Activated CD8-positive, alpha-beta memory T cell treated with anti-CD3 and anti-CD28 coated beads, Interleukin-2, amount 10 ng/mL, durations not matched to agents 7 days and 5 days (primary cell): ENCODE data around the gene VPS33A. TPM values are rescaled to one million over a fixed set of nuclear protein-coding genes. Genes with fewer than 3 reads are reported as not detected.
"Not testable (repeated sequence)": the region's sequence is repeated elsewhere in the genome, so short reads cannot be mapped to it uniquely, and the experiment has no call there.

ENCODE experiments used
- ATAC-seq: fragments of 150-1000 bp; cut with Tn5 transposase; one replicate; pipeline ENCODE4 v1.10.0; 2021; ENCODE audit warnings: moderate library complexity
- CTCF ChIA-PET: fragments of 350-600 bp; sonication (Branson Sonifier 250); formaldehyde crosslinking; loops from one replicate; lab custom pipeline; 2021; ENCODE audit warnings: antibody characterized with exemption; lab: Charles Lee
- DNase-seq: peaks from one replicate; pipeline ENCODE4 v3.0.0-alpha.2; 2020
- H3K27ac Mint-ChIP-seq: one replicate; pipeline ENCODE4 v1.8.0; 2021; ENCODE audit warnings: mild to moderate bottlenecking, mixed read lengths
- H3K27me3 Mint-ChIP-seq: one replicate; pipeline ENCODE4 v1.8.0; 2021; ENCODE audit warnings: mixed read lengths
- H3K36me3 Mint-ChIP-seq: one replicate; pipeline ENCODE4 v1.8.0; 2021; ENCODE audit warnings: mild to moderate bottlenecking, mixed read lengths
- H3K4me1 Mint-ChIP-seq: one replicate; pipeline ENCODE4 v1.8.0; 2021; ENCODE audit warnings: mixed read lengths
- H3K4me3 Mint-ChIP-seq: one replicate; pipeline ENCODE4 v1.8.0; 2021; ENCODE audit warnings: mild to moderate bottlenecking, moderate library complexity, mixed read lengths
- H3K9me3 Mint-ChIP-seq: one replicate; pipeline ENCODE4 v1.8.0; 2022; ENCODE audit warnings: low read depth, mixed read lengths
- total RNA-seq, 2 experiments: library from RNA; stranded (reverse); gene quantifications; one replicate each; pipeline ENCODE4 v1.2.3, GENCODE V29; 2021

The VPS33A gene
- total RNA-seq, 2 experiments from 2014 or later: 26.2 to 37.3 TPM

DNA sequence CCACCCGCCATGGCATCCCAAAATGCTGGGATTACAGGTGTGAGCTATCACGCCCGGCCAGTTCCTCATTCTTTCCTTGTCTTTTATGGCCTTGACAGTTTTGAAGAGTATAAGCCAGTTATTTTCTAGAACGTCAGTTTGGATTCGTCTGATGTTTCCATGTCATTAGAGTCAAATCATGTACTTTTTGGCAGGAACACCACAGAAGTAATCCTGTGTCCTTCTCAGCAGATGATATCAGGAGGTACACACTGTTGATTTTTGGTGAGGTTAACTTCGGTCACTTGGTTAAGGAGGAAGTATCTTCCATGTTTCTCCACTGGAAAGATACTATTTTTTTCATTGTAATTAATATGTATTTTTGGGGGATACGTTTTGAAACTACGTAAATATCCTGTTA lies 25.1 kb upstream of the VPS33A start:
- H3K4me3 Mint-ChIP-seq: no peak overlapping the region
- H3K4me1 Mint-ChIP-seq: peaks cover 19% of the 10 kb centered on the region
- CTCF ChIA-PET: no interaction called here
- H3K27ac Mint-ChIP-seq: no peak overlapping the region
- no peaks in the 10 kb centered on the region for H3K27me3 Mint-ChIP-seq
- peaks cover 22% of the 10 kb centered on the region for H3K36me3 Mint-ChIP-seq
- H3K9me3 Mint-ChIP-seq: no peaks in the 10 kb centered on the region
- no peak for DNase-seq
- no peak for ATAC-seq

DNA sequence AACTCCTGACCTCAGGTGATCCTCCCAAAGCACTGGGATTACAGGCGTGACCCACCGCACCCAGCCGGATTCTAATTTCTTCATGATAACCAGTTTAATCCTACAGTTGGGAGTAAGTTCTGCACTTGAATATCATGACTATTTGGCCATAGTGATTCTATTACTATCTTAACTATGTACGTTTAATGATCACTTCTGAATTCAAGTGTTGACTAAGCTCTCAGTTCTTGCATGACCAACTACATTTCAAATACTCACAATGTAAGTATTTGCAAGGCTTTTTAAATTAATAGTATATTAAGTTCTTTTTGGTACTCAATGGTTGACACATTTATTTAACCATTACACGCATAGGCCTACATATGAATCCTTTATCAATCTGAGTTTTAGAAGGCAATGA lies 17.4 kb upstream of the VPS33A start:
- H3K27ac Mint-ChIP-seq: no peak overlapping the region
- no peaks in the 10 kb centered on the region for H3K27me3 Mint-ChIP-seq
- DNase-seq (no peak), ATAC-seq (no peak)
- CTCF ChIA-PET: no interaction called here
- no peaks in the 10 kb centered on the region for H3K9me3 Mint-ChIP-seq
- no peak overlapping the region for H3K4me3 Mint-ChIP-seq
- peaks cover 11% of the 10 kb centered on the region for H3K4me1 Mint-ChIP-seq
- H3K36me3 Mint-ChIP-seq: peaks cover 11% of the 10 kb centered on the region

DNA sequence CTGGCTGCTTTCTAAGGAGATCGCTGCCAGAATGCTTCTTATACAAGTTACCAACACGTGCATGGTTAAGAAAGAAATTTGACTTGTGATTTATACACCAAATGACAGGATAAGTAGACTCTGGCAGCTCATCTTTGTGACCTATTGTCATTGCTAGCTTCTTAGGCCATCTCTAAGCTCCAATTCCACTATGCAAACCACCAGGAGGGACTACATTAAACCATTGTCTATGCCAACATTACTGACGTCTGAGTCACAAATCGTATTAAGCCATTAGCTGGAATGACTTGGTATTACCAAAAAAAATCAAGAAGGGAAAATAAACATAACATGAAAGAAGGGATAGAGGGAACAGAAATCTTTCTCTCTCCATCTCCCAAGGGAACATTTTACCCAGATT lies 15.8 kb upstream of the VPS33A start:
- H3K9me3 Mint-ChIP-seq: no peaks in the 10 kb centered on the region
- no peak for ATAC-seq
- H3K36me3 Mint-ChIP-seq: peaks cover 9% of the 10 kb centered on the region
- DNase-seq: no peak
- H3K27ac Mint-ChIP-seq: no peak overlapping the region
- H3K4me3 Mint-ChIP-seq: no peak overlapping the region
- CTCF ChIA-PET: interaction anchor here (1.0 to 1.3 kb wide), 3 partner anchors 38 to 121 kb away, joined by 4 to 5 read pairs (median 4); no protein-coding TSS in a partner anchor
- H3K4me1 Mint-ChIP-seq: no peaks in the 10 kb centered on the region
- no peaks in the 10 kb centered on the region for H3K27me3 Mint-ChIP-seq

DNA sequence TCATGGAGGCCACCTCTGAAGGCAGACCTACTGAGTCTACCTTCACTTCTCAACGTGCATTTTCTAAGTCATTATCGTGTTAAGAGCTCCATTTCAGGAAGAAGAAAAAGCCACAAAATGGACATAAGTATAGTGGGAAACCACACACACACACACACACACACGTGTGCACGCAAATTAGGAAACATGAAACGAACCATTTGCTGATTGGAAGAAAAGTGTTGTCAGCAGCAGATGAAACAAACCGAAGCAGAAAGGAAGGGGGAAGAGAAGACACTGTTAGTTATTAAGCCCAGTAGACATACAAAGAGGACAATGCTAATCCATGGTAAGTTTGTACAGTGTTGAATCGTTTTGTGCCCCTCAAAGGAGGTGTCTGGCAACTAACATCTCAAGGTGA lies 9.9 kb upstream of the VPS33A start:
- no peak for ATAC-seq
- Mint-ChIP-seq H3K27ac (no peak overlapping the region), H3K9me3 (no peaks in the 10 kb centered on the region), H3K36me3 (peaks cover 12% of the 10 kb centered on the region), H3K27me3 (no peaks in the 10 kb centered on the region), H3K4me3 (no peak overlapping the region), H3K4me1 (no peaks in the 10 kb centered on the region)
- DNase-seq: no peak
- CTCF ChIA-PET: no interaction called here

DNA sequence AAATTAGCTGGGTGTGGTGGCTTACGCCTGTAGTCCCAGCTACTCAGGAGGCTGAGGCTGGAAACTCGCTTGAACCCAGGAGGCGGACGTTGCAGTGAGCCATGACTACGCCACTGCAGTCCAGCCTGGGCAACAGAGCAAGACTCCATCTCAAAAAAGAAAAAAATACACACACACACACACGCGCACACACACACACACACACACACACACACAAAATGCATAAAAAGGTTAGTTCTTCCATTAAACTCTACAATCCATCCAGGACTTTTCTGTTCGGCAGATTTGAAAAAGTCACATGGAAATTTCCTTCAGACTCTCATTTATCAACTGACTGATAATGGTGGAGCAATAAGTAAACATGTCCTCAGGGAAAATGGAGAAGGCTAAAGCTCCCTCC lies 9.2 kb upstream of the VPS33A start:
- Mint-ChIP-seq H3K4me3 (no peak overlapping the region), H3K27me3 (no peaks in the 10 kb centered on the region), H3K27ac (no peak overlapping the region), H3K4me1 (no peaks in the 10 kb centered on the region), H3K9me3 (no peaks in the 10 kb centered on the region), H3K36me3 (peaks cover 12% of the 10 kb centered on the region)
- no peak for ATAC-seq
- DNase-seq: no peak
- CTCF ChIA-PET: no interaction called here

DNA sequence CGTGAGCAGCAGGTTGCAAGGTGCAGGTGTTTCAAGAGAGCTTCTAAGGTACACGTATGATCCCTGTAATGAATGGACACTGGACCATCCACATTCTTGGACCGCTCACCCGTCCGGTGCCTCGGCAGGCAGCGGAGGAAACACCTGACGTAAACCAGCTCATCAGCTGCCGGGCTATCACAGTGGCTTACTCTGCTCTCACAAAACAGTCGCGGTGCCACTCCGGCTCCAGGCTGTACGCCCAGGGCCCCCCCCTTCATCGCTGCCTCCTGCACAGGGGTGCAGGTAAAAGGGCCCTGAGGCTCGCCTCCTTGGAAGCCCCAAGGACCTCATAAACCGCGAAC lies 436 bp downstream of the VPS33A start:
- H3K4me1 Mint-ChIP-seq: peaks cover 25% of the 10 kb centered on the region
- H3K9me3 Mint-ChIP-seq: no peaks in the 10 kb centered on the region
- peaks cover 13% of the 10 kb centered on the region for H3K36me3 Mint-ChIP-seq
- CTCF ChIA-PET: interaction anchor here (1.2 to 3.3 kb wide), 3 partner anchors 21 to 38 kb away, joined by 7 to 34 read pairs (median 8); partner anchors contain the start of gene DIABLO
- ATAC-seq (peak; percentile 46), DNase-seq (no peak)
- H3K27ac Mint-ChIP-seq: peak overlapping the region; percentile 99
- peak overlapping the region; percentile 96 for H3K4me3 Mint-ChIP-seq
- peaks cover 4% of the 10 kb centered on the region for H3K27me3 Mint-ChIP-seq

DNA sequence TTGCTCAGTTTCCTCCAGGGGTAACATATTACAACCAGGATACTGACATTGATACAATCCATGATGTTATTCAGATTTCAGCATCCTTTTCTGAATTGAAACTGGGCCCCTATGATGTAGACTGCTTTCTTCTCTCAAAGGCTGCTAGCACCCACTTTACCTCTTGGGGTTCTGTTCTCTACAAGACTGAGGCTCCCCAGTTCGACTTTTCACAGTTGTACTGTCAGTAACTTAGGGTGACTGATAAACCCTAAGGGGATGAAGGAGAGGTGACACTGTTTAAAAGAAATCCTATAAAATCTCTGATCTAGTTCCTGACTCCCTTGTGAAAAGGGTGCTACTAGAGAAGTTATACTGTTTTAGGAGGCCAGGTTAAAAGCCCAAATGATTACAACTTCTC lies 818 bp downstream of the VPS33A start:
- no peaks in the 10 kb centered on the region for H3K9me3 Mint-ChIP-seq
- peaks cover 16% of the 10 kb centered on the region for H3K36me3 Mint-ChIP-seq
- H3K4me3 Mint-ChIP-seq: peak overlapping the region; percentile 96
- H3K27me3 Mint-ChIP-seq: peaks cover 4% of the 10 kb centered on the region
- CTCF ChIA-PET: interaction anchor here (0.6 to 3.3 kb wide), 3 partner anchors 21 to 1321 kb away, joined by 3 to 34 read pairs (median 7); partner anchors contain the start of gene DIABLO
- H3K4me1 Mint-ChIP-seq: peaks cover 25% of the 10 kb centered on the region
- ATAC-seq: no peak
- DNase-seq: no peak
- H3K27ac Mint-ChIP-seq: peak overlapping the region; percentile 99

DNA sequence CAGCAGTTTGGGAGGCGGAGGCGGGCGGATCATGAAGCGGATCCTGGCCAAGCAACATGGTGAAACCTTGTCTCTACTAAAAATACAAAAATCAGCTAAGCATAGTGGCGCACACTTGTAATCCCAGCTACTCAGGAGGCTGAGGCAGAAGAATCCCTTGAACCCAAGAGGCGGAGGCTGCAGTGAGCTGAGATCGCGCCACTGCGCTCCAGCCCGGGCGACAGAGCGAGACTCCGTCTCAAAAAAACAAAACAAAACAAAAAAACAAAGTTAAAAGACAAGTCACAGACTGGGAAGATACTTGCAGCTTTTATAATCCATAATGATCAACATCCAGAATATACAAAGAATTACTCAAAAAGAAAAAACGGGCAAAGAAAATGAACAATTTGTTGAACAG lies 5.6 kb downstream of the VPS33A start:
- not testable (repeated sequence) for ATAC-seq, DNase-seq, H3K27me3 Mint-ChIP-seq, H3K27ac Mint-ChIP-seq, H3K9me3 Mint-ChIP-seq, H3K4me3 Mint-ChIP-seq
- H3K36me3 Mint-ChIP-seq: peaks cover 37% of the 10 kb centered on the region
- CTCF ChIA-PET: interaction anchor here (1.8 to 2.5 kb wide), 2 partner anchors 15 to 49 kb away, joined by 4 to 13 read pairs; no protein-coding TSS in a partner anchor
- H3K4me1 Mint-ChIP-seq: peaks cover 14% of the 10 kb centered on the region

DNA sequence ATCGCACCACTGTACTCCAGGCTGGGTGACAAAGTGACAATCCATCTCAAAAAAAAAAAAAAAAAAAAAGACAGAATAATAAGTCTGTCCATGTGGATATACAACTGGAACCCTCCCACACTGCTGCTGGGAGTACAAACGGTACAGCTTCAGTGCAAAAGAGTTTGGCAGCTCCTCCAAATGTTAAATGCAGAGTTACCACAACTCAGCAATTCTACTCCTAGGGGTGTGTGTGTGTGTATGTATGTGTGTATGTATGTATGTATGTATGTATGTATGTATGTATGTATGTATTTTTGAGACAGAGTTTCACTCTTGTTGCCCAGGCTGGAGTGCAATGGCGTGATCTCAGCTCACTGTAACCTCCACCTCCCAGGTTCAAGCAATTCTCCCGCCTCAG lies 7.4 kb downstream of the VPS33A start:
- not testable (repeated sequence) for H3K4me1 Mint-ChIP-seq, H3K4me3 Mint-ChIP-seq, H3K9me3 Mint-ChIP-seq, H3K27ac Mint-ChIP-seq, DNase-seq, ATAC-seq, H3K27me3 Mint-ChIP-seq
- H3K36me3 Mint-ChIP-seq: peaks cover 39% of the 10 kb centered on the region
- CTCF ChIA-PET: interaction anchor here (0.7 to 2.5 kb wide), 2 partner anchors 13 to 15 kb away, joined by 3 to 13 read pairs; no protein-coding TSS in a partner anchor

DNA sequence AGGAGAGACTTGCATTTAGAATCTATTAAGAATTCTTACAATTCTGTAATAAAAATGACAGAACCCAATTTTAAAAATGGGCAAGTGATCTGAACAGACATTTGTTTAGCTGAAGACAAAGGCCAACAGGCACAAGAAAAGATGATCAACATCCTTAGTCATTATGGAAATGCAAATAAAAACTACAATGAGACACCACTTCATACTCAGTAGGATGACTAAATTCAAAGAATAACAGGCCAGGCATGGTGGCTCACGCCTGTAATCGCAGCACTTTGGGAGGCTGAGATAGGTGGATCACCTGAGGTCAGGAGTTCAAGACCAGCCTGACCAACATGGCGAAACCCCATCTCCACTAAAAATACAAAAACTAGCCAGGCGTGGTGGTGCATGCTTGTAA lies 7.8 kb downstream of the VPS33A start:
- H3K4me1 Mint-ChIP-seq, H3K4me3 Mint-ChIP-seq, CTCF ChIA-PET, ATAC-seq, H3K9me3 Mint-ChIP-seq, H3K27ac Mint-ChIP-seq, H3K27me3 Mint-ChIP-seq, DNase-seq: not testable (repeated sequence)
- H3K36me3 Mint-ChIP-seq: peaks cover 36% of the 10 kb centered on the region

DNA sequence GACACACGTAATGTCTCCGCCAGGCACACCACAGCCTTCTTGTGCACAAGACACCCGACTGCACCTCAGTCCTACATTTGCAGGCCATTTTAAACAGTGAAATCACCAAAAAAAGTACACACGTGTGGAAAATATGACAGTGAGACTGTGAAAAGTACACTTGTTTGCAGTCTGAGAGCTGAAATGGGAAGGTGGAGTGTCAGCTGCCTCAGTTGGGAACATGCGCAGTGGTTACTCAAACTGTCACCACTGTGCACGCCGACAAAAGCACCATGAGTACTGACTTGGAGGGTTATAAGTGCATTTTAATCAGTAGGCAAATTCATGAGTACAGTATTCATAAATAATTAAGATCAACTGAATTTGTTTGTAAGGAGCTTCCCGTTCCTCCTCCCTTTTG lies 15.8 kb downstream of the VPS33A start:
- Mint-ChIP-seq H3K27me3 (no peaks in the 10 kb centered on the region), H3K4me1 (peaks cover 9% of the 10 kb centered on the region), H3K4me3 (no peak overlapping the region), H3K27ac (no peak overlapping the region), H3K36me3 (peaks cover 14% of the 10 kb centered on the region), H3K9me3 (no peaks in the 10 kb centered on the region)
- CTCF ChIA-PET: no interaction called here
- ATAC-seq (no peak), DNase-seq (no peak)

DNA sequence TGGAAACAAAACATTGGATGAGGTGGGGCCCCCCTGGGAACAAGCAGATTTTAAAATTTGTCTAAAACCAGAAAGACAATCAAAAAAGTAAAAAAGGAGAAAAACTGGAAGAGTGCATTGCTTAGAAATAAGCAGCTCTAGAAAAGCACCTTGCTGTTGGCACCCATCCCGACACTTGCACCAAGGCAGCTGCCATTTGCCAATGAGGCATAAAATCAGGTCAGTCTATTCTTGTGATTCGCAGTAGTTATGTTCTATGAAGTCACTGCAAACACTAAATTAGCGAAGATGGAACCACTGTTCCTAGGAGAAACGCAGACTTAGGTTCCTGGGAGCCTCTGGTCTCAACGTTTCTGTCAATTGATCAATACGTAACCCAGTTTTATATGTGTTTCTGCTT lies 16.2 kb downstream of the VPS33A start:
- DNase-seq (no peak), ATAC-seq (no peak)
- no peak overlapping the region for H3K27ac Mint-ChIP-seq
- peaks cover 14% of the 10 kb centered on the region for H3K36me3 Mint-ChIP-seq
- H3K4me1 Mint-ChIP-seq: peaks cover 11% of the 10 kb centered on the region
- H3K27me3 Mint-ChIP-seq: no peaks in the 10 kb centered on the region
- H3K9me3 Mint-ChIP-seq: no peaks in the 10 kb centered on the region
- CTCF ChIA-PET: no interaction called here
- no peak overlapping the region for H3K4me3 Mint-ChIP-seq

DNA sequence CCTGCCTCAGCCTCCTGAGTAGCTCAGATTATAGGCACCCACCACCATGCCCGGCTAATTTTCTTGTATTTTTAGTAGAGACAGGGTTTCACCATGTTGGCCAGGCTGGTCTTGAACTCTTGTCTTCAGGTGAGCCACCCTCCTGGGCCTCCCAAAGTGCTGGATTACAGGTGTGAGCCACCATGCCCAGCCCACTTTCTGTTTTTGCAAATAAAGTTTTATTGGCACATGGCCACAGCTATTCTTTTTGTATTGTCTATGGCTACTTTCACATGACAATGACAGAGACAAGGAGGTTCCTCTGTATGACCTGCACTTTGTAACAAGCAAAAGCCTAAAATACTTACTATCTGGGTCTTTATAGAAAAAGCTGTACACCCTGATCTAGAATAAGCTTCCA lies 20.7 kb downstream of the VPS33A start:
- Mint-ChIP-seq H3K27ac (peak overlapping the region; percentile 97), H3K9me3 (no peaks in the 10 kb centered on the region), H3K36me3 (peaks cover 15% of the 10 kb centered on the region), H3K4me1 (peaks cover 37% of the 10 kb centered on the region), H3K27me3 (no peaks in the 10 kb centered on the region), H3K4me3 (peak overlapping the region; percentile 84)
- CTCF ChIA-PET: interaction anchor here (0.7 to 3.9 kb wide), 12 partner anchors 13 to 1404 kb away, joined by 3 to 33 read pairs (median 3); partner anchors contain the start of gene DIABLO
- ATAC-seq: no peak
- DNase-seq: no peak

DNA sequence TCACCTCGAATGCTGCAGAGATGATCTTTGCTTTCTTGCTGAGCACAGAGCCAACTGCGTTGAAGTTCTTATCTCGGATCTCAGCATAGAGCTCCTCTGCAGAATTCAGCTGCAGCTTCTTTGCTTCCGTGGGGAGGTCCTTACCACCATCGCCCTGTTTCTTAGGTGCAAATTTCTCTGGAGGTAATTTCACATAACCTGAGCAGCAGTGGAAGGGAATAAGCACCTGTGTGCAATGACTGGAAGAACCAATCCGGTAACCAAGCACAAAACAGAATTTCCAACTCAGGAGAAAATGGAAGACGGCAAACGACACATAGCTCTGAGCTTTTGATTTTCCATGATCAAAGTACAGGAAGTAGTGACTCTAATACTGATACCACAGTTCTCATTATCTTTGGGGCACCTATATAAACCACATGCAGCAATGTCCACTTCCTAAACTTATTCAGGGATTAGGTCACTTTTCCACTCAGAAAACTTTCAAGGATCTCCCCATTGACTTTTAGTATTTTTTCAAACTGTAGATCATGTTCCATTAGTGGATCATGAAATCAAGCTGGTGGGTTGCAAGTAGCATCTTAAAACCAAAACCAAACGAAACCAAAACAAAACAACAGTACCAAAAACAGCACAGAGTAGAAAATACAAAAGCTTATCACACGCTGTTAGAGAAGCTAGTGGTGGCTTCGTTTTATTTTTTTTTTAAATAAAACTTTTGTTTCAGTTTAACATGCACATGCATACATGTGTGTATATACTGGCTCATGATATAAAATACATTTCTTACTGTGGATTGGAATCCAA lies 21.5 kb downstream of the VPS33A start:
- peak overlapping the region; percentile 84 for H3K4me3 Mint-ChIP-seq
- peaks cover 37% of the 10 kb centered on the region for H3K4me1 Mint-ChIP-seq
- H3K9me3 Mint-ChIP-seq: no peaks in the 10 kb centered on the region
- CTCF ChIA-PET: interaction anchor here (0.7 to 3.9 kb wide), 18 partner anchors 11 to 1404 kb away, joined by 3 to 33 read pairs (median 3); partner anchors contain the start of gene DIABLO
- ATAC-seq: peak; percentile 83
- DNase-seq: peak; percentile 63
- peak overlapping the region; percentile 97 for H3K27ac Mint-ChIP-seq
- peaks cover 22% of the 10 kb centered on the region for H3K36me3 Mint-ChIP-seq
- no peaks in the 10 kb centered on the region for H3K27me3 Mint-ChIP-seq
